SH-SY5Y (cell line): ENCODE measurements around the gene MOBP.

Source experiments
- GATA2 ChIP-seq: IDR thresholded peaks from 2 replicates; pipeline ENCODE4 v1.6.1; 2011; ENCODE audit warnings: mild to moderate bottlenecking, low read depth, low read length
- GATA3 ChIP-seq: IDR thresholded peaks from 2 replicates; pipeline ENCODE4 v1.6.1; 2011; ENCODE audit warnings: low read depth, mild to moderate bottlenecking, low read length, moderate library complexity

DNA sequence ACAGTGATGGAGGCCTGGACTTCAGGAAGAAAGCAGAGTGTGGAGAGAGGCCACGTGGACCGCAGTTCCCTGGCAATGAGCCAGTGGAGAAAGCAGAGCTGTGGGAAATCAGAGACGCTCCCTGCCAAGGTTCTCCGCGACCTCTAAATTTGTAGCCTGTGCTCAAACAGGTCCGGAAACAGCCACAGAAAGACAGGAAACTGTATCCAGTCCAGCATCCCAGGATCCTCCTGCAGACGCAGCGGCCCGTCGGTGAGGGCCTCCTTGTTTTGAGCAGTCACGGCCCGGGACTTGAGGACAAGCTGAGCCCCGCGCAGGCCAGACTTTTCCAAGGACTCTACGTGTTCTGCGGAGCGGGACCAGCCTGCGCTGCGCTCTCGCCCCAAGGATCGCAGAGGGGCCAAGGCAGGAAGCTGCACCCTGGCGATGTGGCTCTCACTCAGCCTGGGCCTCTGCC is 38.7 kb upstream of the MOBP start:
- TF ChIP-seq GATA2 (no peak), GATA3 (no peak)
